Mesothelial cell of epicardium (in vitro differentiated cells): ENCODE results near the gene FEZ2. TPM values are rescaled to one million over a fixed set of nuclear protein-coding genes. Genes with fewer than 3 reads are reported as not detected.
A peak's percentile ranks its signal among the peaks of the same experiment; 100 is the strongest.

Experiments used
- DNase-seq, 2 experiments: peaks; one replicate each; pipeline ENCODE4 v3.0.0; 2021; ENCODE audit warnings: low spot score in 2 of 2; ENCODE audit not compliant: unreplicated experiment in 2 of 2
- H3K27ac Mint-ChIP-seq: 2 replicates; pipeline ENCODE4 v1.8.0; 2021; ENCODE audit warnings: mixed read lengths
- H3K27me3 Mint-ChIP-seq: 2 replicates; pipeline ENCODE4 v1.8.0; 2021; ENCODE audit warnings: low read depth, mixed read lengths
- H3K36me3 Mint-ChIP-seq: 2 replicates; pipeline ENCODE4 v1.8.0; 2021; ENCODE audit warnings: mixed read lengths
- H3K4me1 Mint-ChIP-seq: 2 replicates; pipeline ENCODE4 v1.8.0; 2021; ENCODE audit warnings: mixed read lengths
- H3K4me3 Mint-ChIP-seq: 2 replicates; pipeline ENCODE4 v1.8.0; 2021; ENCODE audit warnings: mild to moderate bottlenecking, moderate library complexity, mixed read lengths
- H3K9me3 Mint-ChIP-seq: 2 replicates; pipeline ENCODE4 v1.8.0; 2021; ENCODE audit warnings: mixed read lengths
- CTCF ChIP-seq: fragments of 200-600 bp; sonication (generic); IDR thresholded peaks from one replicate; pipeline ENCODE4 v1.5.0; 2021; ENCODE audit warnings: antibody characterized with exemption; ENCODE audit not compliant: unreplicated experiment
- total RNA-seq: library from RNA; stranded (reverse); gene quantifications from 3 replicates; pipeline ENCODE4 v1.2.1, GENCODE V29; 2021

Gene FEZ2
- total RNA-seq, 1 donor from 2014 or later: 60.4 TPM

- DNase-seq: no peak
- no peak overlapping the region for H3K27ac Mint-ChIP-seq
- H3K4me3 Mint-ChIP-seq: no peak overlapping the region
- no peak for TF ChIP-seq CTCF
- H3K9me3 Mint-ChIP-seq: peaks cover 12% of the 10 kb centered on the region
- H3K4me1 Mint-ChIP-seq: peaks cover 14% of the 10 kb centered on the region
- H3K27me3 Mint-ChIP-seq: no peaks in the 10 kb centered on the region
- peaks cover 2% of the 10 kb centered on the region for H3K36me3 Mint-ChIP-seq
Observed at GRCh38 chr2:36625304-36625703, 27.3 kb upstream of the FEZ2 start.

GRCh38 chr2:36620321-36620720 lies 22.4 kb upstream of the FEZ2 start:
- no peak for TF ChIP-seq CTCF
- Mint-ChIP-seq H3K9me3 (no peaks in the 10 kb centered on the region), H3K27me3 (no peaks in the 10 kb centered on the region), H3K4me3 (no peak overlapping the region), H3K27ac (no peak overlapping the region), H3K4me1 (peaks cover 53% of the 10 kb centered on the region), H3K36me3 (peaks cover 2% of the 10 kb centered on the region)
- DNase-seq: no peak

GRCh38 chr2:36618381-36618780 lies 20.4 kb upstream of the FEZ2 start:
- H3K4me1 Mint-ChIP-seq: peaks cover 70% of the 10 kb centered on the region
- H3K27me3 Mint-ChIP-seq: no peaks in the 10 kb centered on the region
- DNase-seq: no peak
- TF ChIP-seq CTCF: no peak
- H3K27ac Mint-ChIP-seq: peak overlapping the region; percentile 67
- H3K4me3 Mint-ChIP-seq: no peak overlapping the region
- H3K36me3 Mint-ChIP-seq: no peaks in the 10 kb centered on the region
- no peaks in the 10 kb centered on the region for H3K9me3 Mint-ChIP-seq

GRCh38 chr2:36616947-36617346 lies 19.0 kb upstream of the FEZ2 start:
- H3K27me3 Mint-ChIP-seq: no peaks in the 10 kb centered on the region
- peak overlapping the region; percentile 84 for H3K27ac Mint-ChIP-seq
- no peaks in the 10 kb centered on the region for H3K9me3 Mint-ChIP-seq
- DNase-seq: no peak
- H3K4me3 Mint-ChIP-seq: no peak overlapping the region
- peaks cover 67% of the 10 kb centered on the region for H3K4me1 Mint-ChIP-seq
- H3K36me3 Mint-ChIP-seq: no peaks in the 10 kb centered on the region
- TF ChIP-seq CTCF: no peak

GRCh38 chr2:36615222-36615621 lies 17.3 kb upstream of the FEZ2 start:
- Mint-ChIP-seq H3K36me3 (no peaks in the 10 kb centered on the region), H3K27ac (peak overlapping the region; percentile 84), H3K9me3 (no peaks in the 10 kb centered on the region), H3K4me3 (no peak overlapping the region), H3K27me3 (no peaks in the 10 kb centered on the region), H3K4me1 (peaks cover 67% of the 10 kb centered on the region)
- no peak for TF ChIP-seq CTCF
- DNase-seq: no peak

- TF ChIP-seq CTCF: no peak
- H3K36me3 Mint-ChIP-seq: no peaks in the 10 kb centered on the region
Observed at GRCh38 chr2:36613801-36614200, 15.8 kb upstream of the FEZ2 start.

More at GRCh38 chr2:36613801-36614200, 15.8 kb upstream of the FEZ2 start:
- peak overlapping the region; percentile 73 for H3K27ac Mint-ChIP-seq
- no peak for DNase-seq
- peaks cover 56% of the 10 kb centered on the region for H3K4me1 Mint-ChIP-seq
- no peaks in the 10 kb centered on the region for H3K9me3 Mint-ChIP-seq
- H3K27me3 Mint-ChIP-seq: no peaks in the 10 kb centered on the region
- H3K4me3 Mint-ChIP-seq: no peak overlapping the region
